Measurements from ENCODE around the gene N4BP2L2. TPM values are rescaled to one million over a fixed set of nuclear protein-coding genes. Genes with fewer than 3 reads are reported as not detected.

Gene N4BP2L2
- total and polyA plus RNA-seq, 2 of the 13 experiments (the other 11 are each of a cell fraction or from before 2014, with no cell fraction given) = 58.9 to 81.2 TPM

DNA sequence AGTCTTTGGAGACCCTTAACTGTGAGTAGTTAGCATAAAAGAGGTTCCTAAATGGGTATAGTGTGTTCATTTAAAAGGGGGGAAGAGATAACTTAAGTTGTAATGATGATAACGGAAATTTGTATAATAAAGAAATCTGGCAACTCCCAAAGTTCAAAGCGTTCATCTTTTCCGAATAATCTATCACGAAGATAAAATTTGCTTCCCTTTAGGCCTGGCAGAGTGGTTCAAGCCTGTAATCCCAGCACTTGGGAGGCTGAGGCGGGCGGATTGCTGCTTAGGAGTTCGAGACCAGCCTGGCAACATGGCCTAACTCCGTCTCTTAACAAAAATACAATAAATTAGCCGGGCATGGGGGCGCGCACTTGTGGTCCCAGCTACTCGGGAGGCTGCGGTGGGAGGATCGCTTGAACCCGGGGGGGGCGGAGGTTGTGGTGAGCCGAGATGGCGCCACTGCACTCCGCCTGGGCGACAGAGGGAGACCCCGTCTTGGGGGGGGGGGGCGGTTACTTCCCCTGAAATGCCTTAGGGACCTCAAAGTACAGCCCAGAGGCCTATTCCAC lies 934 bp downstream of the N4BP2L2 start (continued):
- TF ChIP-seq KDM4B (CRISPR knock-in tag; IDR thresholded peaks at IDR 0.05) (no peak), CAMTA2 (CRISPR knock-in tag; IDR thresholded peaks at IDR 0.05; ENCODE audit: borderline replicate concordance) (no peak), ATF3 (CRISPR knock-in tag; IDR thresholded peaks at IDR 0.05) (no peak), PATZ1 (CRISPR knock-in tag; IDR thresholded peaks at IDR 0.05) (peak; percentile 56), MLLT10 (CRISPR knock-in tag; IDR thresholded peaks at IDR 0.05) (no peak), NBN (conservative IDR thresholded peaks at IDR 0.05) (no peak), ZNF790 (CRISPR knock-in tag; IDR thresholded peaks at IDR 0.05; ENCODE audit: borderline replicate concordance) (no peak), MXD3 (CRISPR knock-in tag; IDR thresholded peaks at IDR 0.05) (no peak)
- TF ChIP-seq, protein P1, sequence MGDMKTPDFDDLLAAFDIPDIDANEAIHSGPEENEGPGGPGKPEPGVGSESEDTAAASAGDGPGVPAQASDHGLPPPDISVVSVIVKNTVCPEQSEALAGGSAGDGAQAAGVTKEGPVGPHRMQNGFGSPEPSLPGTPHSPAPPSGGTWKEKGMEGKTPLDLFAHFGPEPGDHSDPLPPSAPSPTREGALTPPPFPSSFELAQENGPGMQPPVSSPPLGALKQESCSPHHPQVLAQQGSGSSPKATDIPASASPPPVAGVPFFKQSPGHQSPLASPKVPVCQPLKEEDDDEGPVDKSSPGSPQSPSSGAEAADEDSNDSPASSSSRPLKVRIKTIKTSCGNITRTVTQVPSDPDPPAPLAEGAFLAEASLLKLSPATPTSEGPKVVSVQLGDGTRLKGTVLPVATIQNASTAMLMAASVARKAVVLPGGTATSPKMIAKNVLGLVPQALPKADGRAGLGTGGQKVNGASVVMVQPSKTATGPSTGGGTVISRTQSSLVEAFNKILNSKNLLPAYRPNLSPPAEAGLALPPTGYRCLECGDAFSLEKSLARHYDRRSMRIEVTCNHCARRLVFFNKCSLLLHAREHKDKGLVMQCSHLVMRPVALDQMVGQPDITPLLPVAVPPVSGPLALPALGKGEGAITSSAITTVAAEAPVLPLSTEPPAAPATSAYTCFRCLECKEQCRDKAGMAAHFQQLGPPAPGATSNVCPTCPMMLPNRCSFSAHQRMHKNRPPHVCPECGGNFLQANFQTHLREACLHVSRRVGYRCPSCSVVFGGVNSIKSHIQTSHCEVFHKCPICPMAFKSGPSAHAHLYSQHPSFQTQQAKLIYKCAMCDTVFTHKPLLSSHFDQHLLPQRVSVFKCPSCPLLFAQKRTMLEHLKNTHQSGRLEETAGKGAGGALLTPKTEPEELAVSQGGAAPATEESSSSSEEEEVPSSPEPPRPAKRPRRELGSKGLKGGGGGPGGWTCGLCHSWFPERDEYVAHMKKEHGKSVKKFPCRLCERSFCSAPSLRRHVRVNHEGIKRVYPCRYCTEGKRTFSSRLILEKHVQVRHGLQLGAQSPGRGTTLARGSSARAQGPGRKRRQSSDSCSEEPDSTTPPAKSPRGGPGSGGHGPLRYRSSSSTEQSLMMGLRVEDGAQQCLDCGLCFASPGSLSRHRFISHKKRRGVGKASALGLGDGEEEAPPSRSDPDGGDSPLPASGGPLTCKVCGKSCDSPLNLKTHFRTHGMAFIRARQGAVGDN (CRISPR knock-in tag; IDR thresholded peaks at IDR 0.05) = peak; percentile 30; the same call in 1 of the 2 replicates
- TF ChIP-seq, protein P2, sequence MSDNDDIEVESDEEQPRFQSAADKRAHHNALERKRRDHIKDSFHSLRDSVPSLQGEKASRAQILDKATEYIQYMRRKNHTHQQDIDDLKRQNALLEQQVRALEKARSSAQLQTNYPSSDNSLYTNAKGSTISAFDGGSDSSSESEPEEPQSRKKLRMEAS (IDR thresholded peaks at IDR 0.05) = no peak
- TF ChIP-seq, protein P3, sequence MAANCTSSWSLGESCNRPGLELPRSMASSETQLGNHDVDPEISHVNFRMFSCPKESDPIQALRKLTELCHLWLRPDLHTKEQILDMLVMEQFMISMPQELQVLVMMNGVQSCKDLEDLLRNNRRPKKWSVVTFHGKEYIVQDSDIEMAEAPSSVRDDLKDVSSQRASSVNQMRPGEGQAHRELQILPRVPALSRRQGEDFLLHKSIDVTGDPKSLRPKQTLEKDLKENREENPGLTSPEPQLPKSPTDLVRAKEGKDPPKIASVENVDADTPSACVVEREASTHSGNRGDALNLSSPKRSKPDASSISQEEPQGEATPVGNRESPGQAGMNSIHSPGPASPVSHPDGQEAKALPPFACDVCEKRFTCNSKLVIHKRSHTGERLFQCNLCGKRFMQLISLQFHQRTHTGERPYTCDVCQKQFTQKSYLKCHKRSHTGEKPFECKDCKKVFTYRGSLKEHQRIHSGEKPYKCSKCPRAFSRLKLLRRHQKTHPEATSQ (CRISPR knock-in tag; IDR thresholded peaks at IDR 0.05; ENCODE audit: borderline replicate concordance) = no peak
